Endodermal cell (in vitro differentiated cells): ENCODE results near the gene ULBP2. TPM values are rescaled to one million over a fixed set of nuclear protein-coding genes. Genes with fewer than 3 reads are reported as not detected.

Experiments
- DNase-seq: peaks from one replicate; pipeline ENCODE4 v3.0.0-alpha.2; 2017
- H3K27ac ChIP-seq: 2 replicates; pipeline ENCODE4 v1.5.1; 2013; ENCODE audit warnings: mild to moderate bottlenecking, low read depth, low read length, moderate library complexity
- H3K27me3 ChIP-seq: 2 replicates; pipeline ENCODE4 v1.6.1; 2013; ENCODE audit warnings: mild to moderate bottlenecking, low read length, moderate library complexity; ENCODE audit not compliant: insufficient read depth, control insufficient read depth, poor library complexity, severe bottlenecking
- H3K36me3 ChIP-seq: 2 replicates; pipeline ENCODE4 v1.7.0; 2013; ENCODE audit warnings: mild to moderate bottlenecking, low read length, moderate library complexity; ENCODE audit not compliant: control insufficient read depth, insufficient read depth
- H3K4me1 ChIP-seq: one replicate; pipeline ENCODE4 v1.7.0; 2013; ENCODE audit warnings: low read length; ENCODE audit not compliant: control insufficient read depth, insufficient read depth
- H3K4me3 ChIP-seq: 2 replicates; pipeline ENCODE4 v1.5.1; 2013; ENCODE audit warnings: mild to moderate bottlenecking, low read length, moderate library complexity
- H3K9ac ChIP-seq: 2 replicates; pipeline ENCODE4 v1.6.1; 2013; ENCODE audit warnings: mild to moderate bottlenecking, low read length, moderate library complexity; ENCODE audit not compliant: poor library complexity, severe bottlenecking; ENCODE audit errors: extremely low read depth
- H3K9me3 ChIP-seq: 2 replicates; pipeline ENCODE4 v1.6.1; 2013; ENCODE audit warnings: mild to moderate bottlenecking, low read length, moderate library complexity; ENCODE audit not compliant: control insufficient read depth
- H3K27ac Mint-ChIP-seq: 2 replicates; pipeline ENCODE4 v1.8.0; 2020; ENCODE audit warnings: mixed read lengths
- H3K27me3 Mint-ChIP-seq: 2 replicates; pipeline ENCODE4 v1.8.0; 2021; ENCODE audit warnings: mild to moderate bottlenecking, mixed read lengths; ENCODE audit not compliant: insufficient read depth
- H3K36me3 Mint-ChIP-seq: 2 replicates; pipeline ENCODE4 v1.8.0; 2020; ENCODE audit warnings: low read depth, mixed read lengths
- H3K4me1 Mint-ChIP-seq: 2 replicates; pipeline ENCODE4 v1.8.0; 2020; ENCODE audit warnings: mixed read lengths
- H3K4me3 Mint-ChIP-seq: 2 replicates; pipeline ENCODE4 v1.8.0; 2020; ENCODE audit warnings: mild to moderate bottlenecking, moderate library complexity, mixed read lengths
- H3K9me3 Mint-ChIP-seq: 2 replicates; pipeline ENCODE4 v1.8.0; 2020; ENCODE audit warnings: mild to moderate bottlenecking, mixed read lengths
- WGBS, 2 experiments: methylation state at CpG; one replicate each; pipeline versions ENCODE4 v1.1.5 to v1.1.7; 2013; ENCODE audit warnings: missing lambda C conversion rate in 2 of 2, mixed read lengths in 1 of 2; ENCODE audit not compliant: insufficient coverage in 1 of 2, insufficient read length in 1 of 2; 5-methylcytosine and 5-hydroxymethylcytosine counted together
- total RNA-seq, 2 donors: library from RNA; stranded (reverse); fragmentation: NEBNext Ultra II Directional in 1 of 2; extraction: Animal tissue kit (Norgen Biotek cat#: 25700) in 1 of 2; gene quantifications; 2 replicates in 1 of 2; 3 replicates in 1 of 2; pipeline ENCODE4 v1.2.1, GENCODE V29; 2021
- TF ChIP-seq, protein P1 (sequence below): fragments of 200-600 bp; sonication (generic); conservative IDR thresholded peaks from 2 replicates; pipeline ENCODE4 v1.5.0; 2021; ENCODE audit warnings: antibody characterized with exemption, mild to moderate bottlenecking

Gene ULBP2
- total RNA-seq, 2 donors from 2014 or later: 0.20 TPM; not detected in 1

DNA sequence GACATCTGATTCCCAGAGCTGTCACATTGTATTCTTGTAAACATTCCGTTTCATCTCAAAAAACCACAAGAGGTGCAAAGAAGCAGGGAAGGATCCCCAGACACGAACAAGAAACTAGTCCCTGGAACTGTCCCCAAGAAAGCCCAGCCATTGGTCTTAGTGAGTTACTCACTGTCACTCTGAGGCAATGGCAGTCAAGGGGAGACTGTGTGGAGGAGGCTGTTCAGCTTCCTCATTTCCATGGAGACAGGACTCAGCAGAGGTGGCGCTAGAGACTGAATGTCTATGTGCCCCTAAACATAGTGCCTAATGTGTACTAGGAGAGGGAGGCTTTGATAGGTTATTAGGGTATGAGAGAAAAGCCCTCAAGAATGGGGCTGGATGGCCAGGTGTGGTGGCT is 33.0 kb downstream of the ULBP2 start:
- H3K4me1 ChIP-seq: no peaks in the 10 kb centered on the region
- no peaks in the 10 kb centered on the region for H3K9me3 ChIP-seq
- 50 to 53% methylated on average over 1 to 3 of the region's 3 CpGs for WGBS, 2 experiments
- H3K27ac ChIP-seq: no peak overlapping the region
- Mint-ChIP-seq H3K9me3 (no peaks in the 10 kb centered on the region), H3K36me3 (no peaks in the 10 kb centered on the region), H3K4me1 (no peaks in the 10 kb centered on the region), H3K4me3 (no peak overlapping the region), H3K27ac (no peak overlapping the region), H3K27me3 (peaks cover 94% of the 10 kb centered on the region)
- no peaks in the 10 kb centered on the region for H3K36me3 ChIP-seq
- H3K9ac ChIP-seq: no peak overlapping the region
- TF ChIP-seq, protein P1, sequence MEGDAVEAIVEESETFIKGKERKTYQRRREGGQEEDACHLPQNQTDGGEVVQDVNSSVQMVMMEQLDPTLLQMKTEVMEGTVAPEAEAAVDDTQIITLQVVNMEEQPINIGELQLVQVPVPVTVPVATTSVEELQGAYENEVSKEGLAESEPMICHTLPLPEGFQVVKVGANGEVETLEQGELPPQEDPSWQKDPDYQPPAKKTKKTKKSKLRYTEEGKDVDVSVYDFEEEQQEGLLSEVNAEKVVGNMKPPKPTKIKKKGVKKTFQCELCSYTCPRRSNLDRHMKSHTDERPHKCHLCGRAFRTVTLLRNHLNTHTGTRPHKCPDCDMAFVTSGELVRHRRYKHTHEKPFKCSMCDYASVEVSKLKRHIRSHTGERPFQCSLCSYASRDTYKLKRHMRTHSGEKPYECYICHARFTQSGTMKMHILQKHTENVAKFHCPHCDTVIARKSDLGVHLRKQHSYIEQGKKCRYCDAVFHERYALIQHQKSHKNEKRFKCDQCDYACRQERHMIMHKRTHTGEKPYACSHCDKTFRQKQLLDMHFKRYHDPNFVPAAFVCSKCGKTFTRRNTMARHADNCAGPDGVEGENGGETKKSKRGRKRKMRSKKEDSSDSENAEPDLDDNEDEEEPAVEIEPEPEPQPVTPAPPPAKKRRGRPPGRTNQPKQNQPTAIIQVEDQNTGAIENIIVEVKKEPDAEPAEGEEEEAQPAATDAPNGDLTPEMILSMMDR: no peak
- H3K27me3 ChIP-seq: peaks cover 99% of the 10 kb centered on the region
- no peak for DNase-seq
- H3K4me3 ChIP-seq: no peak overlapping the region

DNA sequence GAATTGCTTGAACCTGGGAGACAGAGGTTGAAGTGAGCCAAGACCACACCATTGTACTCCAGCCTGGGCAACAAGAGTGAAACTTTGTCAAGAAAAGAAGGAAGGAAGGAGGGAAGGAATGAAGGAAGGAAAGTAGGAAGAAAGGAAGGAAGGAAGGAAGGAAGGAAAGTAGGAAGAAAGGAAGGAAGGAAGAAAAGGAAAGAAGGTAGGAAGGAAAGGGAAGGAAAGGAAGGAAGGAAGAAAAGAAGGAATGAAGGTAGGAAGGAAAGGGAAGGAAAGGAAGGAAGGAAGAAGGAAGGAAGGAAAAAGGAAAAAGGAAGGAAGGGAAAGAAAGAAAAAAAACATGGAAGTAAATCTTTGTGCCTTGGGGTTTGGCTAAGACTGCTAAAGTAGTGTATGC is 33.6 kb downstream of the ULBP2 start:
- H3K36me3 ChIP-seq: no peaks in the 10 kb centered on the region
- DNase-seq: no peak
- H3K27me3 Mint-ChIP-seq: peaks cover 94% of the 10 kb centered on the region
- no peaks in the 10 kb centered on the region for H3K4me1 ChIP-seq
- H3K9me3 Mint-ChIP-seq: no peaks in the 10 kb centered on the region
- no peak overlapping the region for H3K27ac ChIP-seq
- no peaks in the 10 kb centered on the region for H3K9me3 ChIP-seq
- peaks cover 97% of the 10 kb centered on the region for H3K27me3 ChIP-seq
- TF ChIP-seq, protein P1: no peak
- H3K9ac ChIP-seq: no peak overlapping the region
- no peaks in the 10 kb centered on the region for H3K4me1 Mint-ChIP-seq
- H3K4me3 Mint-ChIP-seq: no peak overlapping the region
- H3K4me3 ChIP-seq: no peak overlapping the region
- H3K27ac Mint-ChIP-seq: no peak overlapping the region
- no peaks in the 10 kb centered on the region for H3K36me3 Mint-ChIP-seq

DNA sequence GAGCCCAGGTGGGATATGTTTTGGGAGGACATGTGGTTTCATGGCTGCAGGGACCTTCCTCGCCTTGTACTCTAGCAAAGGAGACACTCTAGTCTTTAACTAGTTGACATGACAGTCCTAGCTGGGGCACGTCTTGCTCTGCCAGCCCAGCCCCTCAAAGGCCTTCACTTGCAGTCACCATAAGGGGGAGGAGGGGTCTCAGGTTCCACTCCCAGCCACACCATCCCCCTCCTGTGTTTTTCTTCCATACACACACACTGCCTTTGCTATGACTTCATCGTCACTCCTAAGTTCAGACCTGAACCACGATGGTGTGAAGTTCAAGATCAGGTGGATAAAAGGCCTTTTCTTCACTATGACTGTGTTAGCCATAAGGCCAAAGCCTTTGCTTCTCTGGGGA is 35.4 kb downstream of the ULBP2 start:
- H3K9me3 ChIP-seq: no peaks in the 10 kb centered on the region
- H3K27me3 ChIP-seq: peaks cover 97% of the 10 kb centered on the region
- WGBS, 2 experiments: 33 to 78% methylated on average over 1 to 4 of the region's 4 CpGs
- H3K27ac ChIP-seq: no peak overlapping the region
- DNase-seq: no peak
- Mint-ChIP-seq H3K36me3 (no peaks in the 10 kb centered on the region), H3K27me3 (peaks cover 96% of the 10 kb centered on the region), H3K9me3 (no peaks in the 10 kb centered on the region), H3K27ac (no peak overlapping the region), H3K4me1 (peaks cover 1% of the 10 kb centered on the region), H3K4me3 (no peak overlapping the region)
- H3K9ac ChIP-seq: no peak overlapping the region
- H3K4me1 ChIP-seq: no peaks in the 10 kb centered on the region
- no peak overlapping the region for H3K4me3 ChIP-seq
- no peaks in the 10 kb centered on the region for H3K36me3 ChIP-seq
- TF ChIP-seq, protein P1: no peak
